Upper lobe of left lung (tissue), 4 donors: Measurements from ENCODE around the gene ACTL10.

Source experiments
- POLR2A ChIP-seq, 4 donors: fragments of 450-650 bp; IDR thresholded peaks; one replicate each; pipeline ENCODE4 v1.5.1; 2016 to 2017; ENCODE audit warnings: antibody characterized with exemption in 4 of 4, mild to moderate bottlenecking in 2 of 4
- TF ChIP-seq, protein P1 (sequence below), 6 experiments: fragments of 450-650 bp in 4 of 6; fragments of 200-600 bp in 2 of 6; sonication (generic) in 2 of 6; IDR thresholded peaks; one replicate each; pipeline ENCODE4 v1.5.1; 2016 to 2019; ENCODE audit warnings: antibody characterized with exemption in 6 of 6

DNA sequence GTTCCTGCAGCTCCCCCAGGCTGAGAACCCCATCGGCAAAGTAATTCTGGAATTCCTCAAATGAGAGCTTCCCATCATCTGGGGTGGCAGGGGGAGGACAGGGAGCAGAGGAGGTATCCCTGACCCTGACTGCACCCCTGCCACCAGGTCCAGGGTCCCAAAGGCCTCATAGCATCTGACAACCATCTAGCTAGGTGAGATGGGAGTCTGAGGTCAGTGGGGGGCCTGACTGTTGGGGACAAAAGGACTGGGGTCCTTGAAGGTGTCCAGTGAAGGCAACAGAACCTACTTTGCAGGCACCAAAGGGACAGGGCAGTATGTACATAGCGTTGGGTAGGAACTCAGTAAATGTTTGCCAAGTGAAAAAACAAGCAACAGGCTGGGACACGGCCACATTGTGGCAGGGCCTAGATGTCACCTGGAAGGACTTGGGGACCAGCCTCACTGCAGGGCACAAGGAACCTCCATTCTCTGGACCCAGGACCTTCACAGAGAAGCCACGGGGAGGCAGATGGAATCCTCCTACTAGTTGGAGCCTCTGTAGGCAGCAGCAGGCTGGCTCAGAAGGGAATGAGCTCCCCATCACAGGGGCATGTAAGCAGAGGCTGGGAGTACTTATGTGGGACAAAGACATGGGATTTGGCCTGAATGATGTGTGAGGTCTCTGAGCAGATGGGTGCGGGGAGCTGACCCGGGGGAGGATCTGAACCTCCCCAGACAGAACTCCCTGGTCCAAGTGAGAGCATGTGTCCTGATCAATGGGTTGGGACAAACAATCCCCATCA lies 4.2 kb downstream of the ACTL10 start:
- TF ChIP-seq, protein P1, sequence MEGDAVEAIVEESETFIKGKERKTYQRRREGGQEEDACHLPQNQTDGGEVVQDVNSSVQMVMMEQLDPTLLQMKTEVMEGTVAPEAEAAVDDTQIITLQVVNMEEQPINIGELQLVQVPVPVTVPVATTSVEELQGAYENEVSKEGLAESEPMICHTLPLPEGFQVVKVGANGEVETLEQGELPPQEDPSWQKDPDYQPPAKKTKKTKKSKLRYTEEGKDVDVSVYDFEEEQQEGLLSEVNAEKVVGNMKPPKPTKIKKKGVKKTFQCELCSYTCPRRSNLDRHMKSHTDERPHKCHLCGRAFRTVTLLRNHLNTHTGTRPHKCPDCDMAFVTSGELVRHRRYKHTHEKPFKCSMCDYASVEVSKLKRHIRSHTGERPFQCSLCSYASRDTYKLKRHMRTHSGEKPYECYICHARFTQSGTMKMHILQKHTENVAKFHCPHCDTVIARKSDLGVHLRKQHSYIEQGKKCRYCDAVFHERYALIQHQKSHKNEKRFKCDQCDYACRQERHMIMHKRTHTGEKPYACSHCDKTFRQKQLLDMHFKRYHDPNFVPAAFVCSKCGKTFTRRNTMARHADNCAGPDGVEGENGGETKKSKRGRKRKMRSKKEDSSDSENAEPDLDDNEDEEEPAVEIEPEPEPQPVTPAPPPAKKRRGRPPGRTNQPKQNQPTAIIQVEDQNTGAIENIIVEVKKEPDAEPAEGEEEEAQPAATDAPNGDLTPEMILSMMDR (IDR thresholded peaks at IDR 0.05), result no peak
- no peak for TF ChIP-seq POLR2A (IDR thresholded peaks at IDR 0.05)
